GM18517 (cell line): Measurements from ENCODE around the gene TEX36.
"Not testable (repeated sequence)": the region's sequence is repeated elsewhere in the genome, so short reads cannot be mapped to it uniquely, and the experiment has no call there.

Experiments used
- ATAC-seq: cut with Tn5 transposase; IDR thresholded peaks from one replicate; pipeline ENCODE4 v1.9.1; 2021; ENCODE audit warnings: mild to moderate bottlenecking, moderate library complexity; ENCODE audit not compliant: unreplicated experiment

Gene TEX36

DNA sequence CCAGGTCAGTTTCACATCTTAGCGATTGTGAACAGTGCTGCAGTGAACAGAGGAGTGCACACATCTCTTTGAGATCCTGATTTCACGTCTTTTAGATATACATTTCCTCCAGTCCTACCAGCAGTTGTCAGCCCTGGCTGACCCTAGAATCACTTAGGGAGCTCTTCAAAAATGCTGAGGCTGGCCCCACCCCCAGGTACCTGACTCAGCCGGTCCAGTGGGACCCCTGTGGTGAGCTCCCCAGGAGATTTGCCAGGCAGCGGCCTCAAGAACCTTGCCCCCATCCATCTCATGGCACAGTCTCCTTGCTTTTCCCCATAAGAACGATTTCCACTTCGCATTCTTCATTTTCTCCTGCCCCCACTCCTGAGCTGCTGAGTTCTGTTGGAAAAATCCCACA lies 45.5 kb downstream of the TEX36 start:
- ATAC-seq: no peak

DNA sequence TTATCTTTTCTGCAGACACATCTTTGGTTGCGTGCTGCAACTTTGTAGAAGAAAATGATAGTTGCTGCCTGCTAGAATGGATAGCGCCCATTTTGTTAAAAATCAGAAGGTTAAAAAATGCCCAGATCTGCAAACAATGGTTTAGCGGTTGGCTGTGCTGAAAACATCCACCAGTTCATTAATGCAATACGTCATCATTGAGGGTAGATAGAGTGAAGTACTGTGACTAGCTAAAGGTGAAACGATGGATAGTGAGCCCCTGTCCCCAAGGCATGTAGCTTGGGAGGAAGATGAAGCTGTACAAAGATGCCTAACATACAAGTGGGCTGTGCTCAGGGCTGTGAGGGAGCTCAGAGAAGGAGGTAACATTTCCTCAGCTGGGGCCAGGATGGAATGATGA lies 48.4 kb downstream of the TEX36 start:
- ATAC-seq: no peak

DNA sequence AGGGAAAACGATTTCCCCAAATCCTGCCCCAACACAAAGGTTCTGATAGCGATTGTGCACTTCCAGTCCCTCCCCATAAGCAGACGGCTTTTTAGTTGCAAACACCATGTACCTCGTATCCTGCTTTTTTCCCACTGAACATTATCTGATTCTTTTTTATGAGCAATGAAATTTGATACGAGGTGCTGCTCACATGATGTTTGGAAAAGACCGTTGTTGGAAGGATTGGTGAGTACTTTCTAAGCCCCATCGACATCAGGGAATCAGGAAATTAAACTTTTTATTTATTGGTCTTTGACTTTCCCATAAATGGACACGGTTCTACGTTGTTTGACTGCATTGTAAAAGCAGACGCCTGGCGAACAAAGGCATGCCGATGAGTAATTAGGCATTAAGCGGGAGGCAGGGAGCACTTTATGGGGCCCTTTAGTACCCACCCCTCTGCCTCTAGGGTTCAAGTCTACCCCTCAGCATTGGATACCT lies 49.4 kb downstream of the TEX36 start:
- ATAC-seq: no peak

GRCh38 chr10:125631806-125632205 lies 51.2 kb downstream of the TEX36 start:
- ATAC-seq: no peak

DNA sequence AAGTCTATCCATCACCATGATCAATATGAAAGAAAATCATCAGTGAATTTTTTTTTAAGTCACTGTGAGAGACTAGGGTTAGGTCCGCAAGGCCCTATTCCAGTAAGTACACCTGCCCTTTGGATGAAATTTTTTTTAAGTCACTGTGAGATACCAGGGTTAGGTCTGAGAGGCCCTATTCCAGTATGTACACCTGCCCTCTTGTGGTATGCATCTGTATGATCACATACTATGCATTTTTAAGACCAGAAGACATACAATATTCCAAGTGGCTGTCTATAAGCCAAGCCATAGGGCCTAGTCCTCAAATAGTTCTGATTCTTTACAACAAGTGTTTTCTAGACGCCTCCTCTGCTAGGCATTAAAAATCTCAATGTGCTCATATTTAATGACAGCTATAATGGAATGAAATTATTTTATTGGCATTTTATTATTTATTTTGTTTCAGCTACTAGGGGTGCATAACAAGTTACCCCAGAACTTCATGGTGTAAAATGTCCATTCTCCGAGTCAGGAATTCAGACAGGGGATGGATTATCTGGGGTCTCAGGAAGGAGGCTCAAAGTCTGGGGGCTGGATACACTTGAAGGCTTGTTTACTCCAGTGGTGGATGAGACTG lies 53.1 kb downstream of the TEX36 start:
- no peak for ATAC-seq

DNA sequence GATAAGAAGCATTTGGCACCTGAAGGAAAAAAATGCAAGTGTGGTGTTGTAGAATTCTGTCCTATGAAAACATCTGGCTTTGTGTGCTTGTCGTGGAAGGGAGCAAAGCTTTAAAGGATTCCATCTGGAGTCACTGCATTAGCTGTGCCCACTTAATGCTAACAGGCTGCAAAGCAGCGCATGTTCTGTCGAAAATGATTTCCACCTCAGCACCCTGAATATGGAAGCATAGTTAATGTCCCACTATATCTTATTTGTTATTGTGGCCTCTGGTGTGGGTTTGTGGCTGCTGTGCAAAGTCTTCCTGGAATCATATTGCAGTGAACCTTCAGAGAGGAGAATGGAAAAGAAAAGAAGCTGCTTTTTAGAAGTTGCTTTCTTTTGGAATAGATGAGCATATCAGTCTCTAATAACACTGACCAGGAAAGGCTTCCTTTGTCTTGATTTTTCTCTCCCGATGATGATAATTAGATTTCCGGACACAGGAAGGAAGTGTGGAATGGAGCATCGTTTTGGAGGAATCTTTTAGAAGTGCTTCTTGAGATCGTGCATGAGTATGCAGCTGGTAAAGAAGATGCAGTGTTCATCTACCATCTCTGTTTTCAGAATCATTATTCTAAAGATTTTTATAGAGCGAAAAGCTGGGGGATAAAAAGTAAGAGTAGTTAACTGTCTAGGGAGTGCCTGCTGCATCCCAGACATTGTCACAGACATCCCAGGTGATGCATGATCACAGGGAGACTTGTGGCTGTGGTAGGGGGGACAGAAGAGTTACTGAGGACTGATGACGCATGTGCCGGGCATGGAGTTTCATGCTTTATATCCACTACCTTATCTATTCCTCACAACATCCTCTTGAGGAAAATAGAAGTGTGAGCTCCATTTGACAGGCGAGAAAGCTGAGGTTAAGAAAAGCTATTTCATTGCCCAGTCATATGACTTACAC lies 54.6 kb downstream of the TEX36 start:
- no peak for ATAC-seq

DNA sequence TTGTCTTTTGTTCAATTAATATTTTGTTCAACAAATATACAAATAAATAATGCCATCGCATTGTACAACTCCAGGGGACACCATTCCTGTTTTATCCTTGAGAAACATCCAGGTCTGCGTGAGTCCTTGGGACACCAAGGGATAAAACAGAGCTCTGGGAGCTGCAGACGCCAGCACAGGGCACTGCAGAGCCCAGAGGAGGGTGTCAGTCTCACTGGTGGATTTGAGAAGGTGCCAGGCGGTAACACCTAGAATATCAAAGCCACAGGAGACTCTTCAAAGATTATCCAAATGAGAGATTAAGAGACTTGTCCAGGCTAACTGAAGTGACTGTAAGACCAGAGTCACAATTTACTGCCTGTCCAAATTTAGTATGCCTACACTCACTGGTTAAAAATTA lies 55.3 kb downstream of the TEX36 start:
- ATAC-seq: no peak

DNA sequence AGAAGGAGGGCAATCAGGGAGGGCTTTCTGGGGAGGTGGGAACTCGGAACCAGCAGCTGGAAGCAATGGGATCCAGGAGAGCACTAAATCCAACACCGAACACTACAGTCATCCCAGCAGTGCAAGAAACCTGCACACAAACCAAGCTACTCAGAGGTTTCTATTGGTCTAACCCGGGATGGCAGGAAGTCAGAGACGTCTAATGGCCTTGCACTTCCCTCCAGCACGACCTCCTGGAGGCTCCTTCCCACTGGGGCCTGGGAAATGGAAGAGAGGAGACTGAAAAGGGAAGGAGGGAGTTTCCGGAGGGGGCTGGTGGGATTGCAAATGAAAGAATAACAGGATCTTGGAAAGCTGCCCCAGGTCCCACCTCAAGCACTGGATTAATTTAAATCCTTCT lies 56.3 kb downstream of the TEX36 start:
- no peak for ATAC-seq

DNA sequence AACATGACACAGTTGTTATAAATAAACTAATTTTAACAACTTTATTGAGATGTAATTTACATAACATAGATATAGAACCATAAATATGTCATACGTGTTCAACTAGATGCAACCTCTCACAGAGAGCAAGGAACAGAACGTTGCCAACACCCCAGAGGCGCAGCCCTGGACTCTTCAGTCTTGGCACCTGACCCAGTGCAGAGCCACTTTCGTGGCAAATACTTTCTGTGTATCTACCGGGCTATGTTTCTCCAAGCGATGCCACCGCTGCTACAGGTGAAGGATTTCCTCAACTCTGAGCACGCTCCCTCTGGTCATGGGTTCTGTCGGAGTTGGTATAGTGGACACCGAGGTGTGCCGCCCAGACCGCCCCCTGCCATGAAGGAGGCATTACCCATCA lies 57.4 kb downstream of the TEX36 start:
- ATAC-seq: no peak

DNA sequence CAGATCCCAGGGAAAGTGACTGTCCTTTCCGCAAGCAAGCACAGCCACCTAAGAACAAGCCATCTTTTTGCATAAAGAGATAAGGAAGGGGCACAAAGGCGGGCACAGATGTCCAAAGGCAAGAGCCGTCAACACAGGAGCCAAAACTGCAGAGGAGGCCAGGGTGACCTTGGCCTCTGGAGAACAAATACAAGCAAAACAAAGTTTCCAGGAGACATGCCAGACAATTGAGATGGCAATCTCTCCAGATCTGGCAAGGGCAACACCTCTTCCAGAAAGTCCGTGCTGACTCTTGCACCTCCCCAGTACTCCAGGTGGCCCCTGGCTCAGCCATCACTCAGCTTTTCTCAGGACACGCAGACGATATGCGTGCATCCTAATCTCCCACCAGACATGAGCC lies 58.2 kb downstream of the TEX36 start:
- no peak for ATAC-seq

DNA sequence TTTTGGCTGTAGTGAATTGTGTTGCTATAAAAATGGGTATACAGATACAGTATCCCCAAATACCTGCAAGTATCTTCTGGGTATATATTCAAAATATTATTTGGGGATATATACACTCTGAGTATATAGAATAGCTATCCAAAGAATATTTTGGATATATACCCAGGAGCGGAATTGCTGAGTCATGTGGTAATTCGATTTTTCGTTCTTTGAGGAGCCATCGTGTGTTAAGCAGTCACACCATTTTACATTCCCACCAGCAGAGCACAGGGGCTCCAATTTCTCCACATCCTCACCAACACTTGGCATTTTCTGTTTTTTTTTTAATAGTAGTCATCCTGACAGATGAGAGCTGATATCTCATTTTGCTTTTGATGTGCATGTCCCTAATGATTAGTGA lies 61.9 kb downstream of the TEX36 start:
- ATAC-seq: no peak

GRCh38 chr10:125620401-125620800 lies 62.6 kb downstream of the TEX36 start:
- no peak for ATAC-seq

- not testable (repeated sequence) for ATAC-seq
These were observed 69.9 kb downstream of the TEX36 start for GRCh38 chr10:125613062-125613461.

DNA sequence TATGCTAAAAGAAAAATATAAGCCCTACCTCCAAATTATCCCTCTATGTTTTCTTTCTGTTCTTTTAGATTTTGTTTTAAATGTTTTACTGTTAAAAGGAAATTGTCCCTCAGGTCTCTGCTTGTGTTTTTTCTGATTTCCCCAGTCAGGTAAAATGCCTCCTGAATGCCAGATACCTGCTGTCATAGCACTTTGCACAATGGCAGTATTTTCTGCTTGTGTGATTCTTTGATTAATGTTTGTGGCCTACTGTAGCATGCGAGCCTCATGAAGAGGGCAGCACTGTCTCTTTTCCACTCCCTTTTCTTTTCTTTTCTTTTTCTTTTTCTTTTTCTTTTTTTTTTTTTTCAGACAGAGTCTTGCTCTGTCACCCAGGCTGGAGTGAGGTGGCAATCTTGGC lies 71.2 kb downstream of the TEX36 start:
- no peak for ATAC-seq

DNA sequence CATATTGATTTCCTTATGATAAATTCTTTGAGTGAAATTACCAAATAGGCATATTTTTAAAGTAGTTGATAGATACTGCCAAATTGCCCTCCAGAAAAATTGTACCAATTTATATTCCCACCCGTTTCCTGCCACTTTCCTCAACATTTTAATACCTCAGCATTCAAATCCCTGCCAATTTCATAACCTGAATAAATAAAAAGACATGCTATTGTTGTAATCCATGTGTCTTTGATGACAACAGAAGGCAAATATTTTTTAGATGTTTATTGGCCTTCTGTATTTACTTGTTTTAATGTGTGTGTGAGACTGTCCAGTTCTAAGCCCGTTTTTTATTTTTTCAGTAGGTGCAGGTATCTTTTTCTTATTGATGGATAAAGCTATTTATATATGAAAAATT lies 71.7 kb downstream of the TEX36 start:
- ATAC-seq: no peak

GRCh38 chr10:125609859-125610258 lies 73.1 kb downstream of the TEX36 start:
- ATAC-seq: no peak

DNA sequence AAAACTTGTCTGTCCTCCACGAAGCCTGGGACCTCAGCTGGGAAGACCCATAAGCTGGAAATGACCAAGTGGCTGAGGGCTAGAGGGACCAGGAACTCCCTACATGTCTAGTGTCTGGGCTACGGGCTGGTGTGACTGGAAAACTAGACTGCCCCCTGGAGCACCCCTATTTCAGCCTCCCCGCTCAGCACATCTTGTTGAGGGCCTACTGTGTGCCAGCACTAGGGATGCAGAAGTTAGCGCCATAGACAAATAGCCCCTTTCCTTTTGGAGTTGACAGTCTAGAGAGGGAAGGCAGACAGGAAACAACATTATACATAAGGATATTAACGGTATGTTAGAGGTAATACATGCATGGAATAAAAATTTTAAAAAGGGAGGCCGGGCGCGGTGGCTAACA lies 74.5 kb downstream of the TEX36 start:
- no peak for ATAC-seq

DNA sequence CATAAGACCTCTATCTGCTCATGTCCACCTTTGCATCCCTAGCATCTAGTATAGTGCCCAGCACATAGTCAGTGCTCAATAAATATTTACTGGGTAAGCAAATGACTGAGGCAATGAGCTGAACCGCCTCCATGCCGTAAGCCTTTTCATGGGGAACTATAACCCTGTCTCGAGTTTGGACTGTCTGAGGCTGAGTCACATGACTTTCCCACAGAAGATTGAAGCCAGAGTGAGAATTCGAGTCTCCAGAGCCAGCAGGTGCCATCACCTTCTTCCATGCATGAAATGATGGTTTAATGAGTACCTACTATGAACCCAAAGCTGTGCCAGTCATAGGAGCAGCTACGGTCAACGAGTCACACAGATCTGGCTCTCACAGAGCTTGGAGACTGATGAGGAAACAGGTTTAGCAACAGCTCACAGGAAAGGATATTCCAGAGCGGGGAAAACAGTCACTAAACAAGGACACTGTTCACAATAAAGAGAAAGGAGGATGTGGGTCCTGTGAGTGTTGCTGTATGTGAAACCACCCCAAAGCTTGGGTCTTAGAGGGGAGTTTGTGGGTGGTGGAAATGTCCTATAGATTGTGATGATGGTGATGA lies 75.2 kb downstream of the TEX36 start:
- no peak for ATAC-seq

DNA sequence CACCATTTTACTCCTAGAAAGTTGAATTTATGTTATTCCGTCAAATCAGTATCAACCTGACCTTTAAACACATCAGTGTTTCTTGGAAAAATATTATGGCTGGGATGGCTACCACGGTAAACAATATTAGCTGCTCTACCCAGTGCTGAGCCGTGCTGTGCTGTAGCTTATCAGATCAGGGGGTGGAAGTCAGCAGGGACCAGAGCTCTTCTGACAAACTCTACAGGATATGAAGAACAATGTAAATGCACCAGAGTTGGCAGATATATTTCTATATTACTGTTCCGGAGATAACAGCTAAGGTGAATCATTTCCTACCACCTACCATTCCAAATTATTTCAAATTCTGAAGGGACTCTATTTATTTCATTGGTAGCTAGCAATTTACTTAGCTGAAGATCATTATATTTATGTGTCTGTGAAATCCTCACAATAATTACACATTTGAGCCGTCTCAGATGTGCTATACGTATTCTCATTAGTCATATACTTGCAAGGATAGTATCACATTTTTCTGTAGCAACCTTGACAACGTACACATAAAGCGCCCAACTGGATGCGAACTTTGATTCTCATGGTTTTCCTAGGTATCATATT lies 76.5 kb downstream of the TEX36 start:
- no peak for ATAC-seq
